Fibroblast of skin of back (primary cell): ENCODE data around the gene COLEC12.
A peak's percentile ranks its signal among the peaks of the same experiment; 100 is the strongest.

Source experiments
- DNase-seq: peaks from one replicate; pipeline ENCODE4 v3.0.0-alpha.2; 2013

COLEC12 gene

GRCh38 chr18:355678-356077 is 144.8 kb downstream of the COLEC12 start:
- no peak for DNase-seq

- DNase-seq, result no peak
These were observed 146.0 kb downstream of the COLEC12 start for GRCh38 chr18:354471-354870.

- peak; percentile 73 for DNase-seq
These were observed 146.5 kb downstream of the COLEC12 start for GRCh38 chr18:354003-354402.

GRCh38 chr18:352438-352837 is 148.1 kb downstream of the COLEC12 start:
- no peak for DNase-seq

- DNase-seq, result no peak
These were observed 149.4 kb downstream of the COLEC12 start for GRCh38 chr18:350953-351572.

- no peak for DNase-seq
These were observed 153.9 kb downstream of the COLEC12 start for GRCh38 chr18:346600-346999.

GRCh38 chr18:341102-341501 is 159.4 kb downstream of the COLEC12 start:
- no peak for DNase-seq

GRCh38 chr18:340044-340443 is 160.5 kb downstream of the COLEC12 start:
- no peak for DNase-seq

GRCh38 chr18:339200-339599 is 161.3 kb downstream of the COLEC12 start:
- no peak for DNase-seq

GRCh38 chr18:336713-337112 is 163.8 kb downstream of the COLEC12 start:
- DNase-seq, result no peak

- DNase-seq, result no peak
These were observed 164.8 kb downstream of the COLEC12 start for GRCh38 chr18:335733-336132.

GRCh38 chr18:334575-335132 is 165.8 kb downstream of the COLEC12 start:
- no peak for DNase-seq

- no peak for DNase-seq
These were observed 167.6 kb downstream of the COLEC12 start for GRCh38 chr18:332721-333510.

GRCh38 chr18:332007-332406 is 168.5 kb downstream of the COLEC12 start:
- DNase-seq, result no peak

- DNase-seq, result peak; percentile 64
These were observed 169.2 kb downstream of the COLEC12 start for GRCh38 chr18:331221-331821.

GRCh38 chr18:328928-329327 is 171.6 kb downstream of the COLEC12 start:
- DNase-seq, result no peak

GRCh38 chr18:326846-327245 is 173.7 kb downstream of the COLEC12 start:
- DNase-seq, result no peak

GRCh38 chr18:323253-323622 is 177.3 kb downstream of the COLEC12 start:
- peak; percentile 47 for DNase-seq

GRCh38 chr18:321865-322467 is 178.5 kb downstream of the COLEC12 start:
- no peak for DNase-seq

GRCh38 chr18:320155-320554 is 180.3 kb downstream of the COLEC12 start:
- DNase-seq, result no peak

- DNase-seq, result no peak
These were observed 180.8 kb downstream of the COLEC12 start for GRCh38 chr18:319720-320119.

GRCh38 chr18:318791-319291 is 181.7 kb downstream of the COLEC12 start:
- DNase-seq, result peak; percentile 33

- DNase-seq, result no peak
These were observed 182.9 kb downstream of the COLEC12 start for GRCh38 chr18:317618-318017.
